Spleen (tissue), 7 donors: ENCODE measurements around the gene KLHL2.

Source experiments
- CTCF ChIP-seq, 11 experiments: fragments of 200-600 bp in 7 of 11; fragments of 450-650 bp in 4 of 11; sonication (generic) in 4 of 11; IDR thresholded peaks in 8 of 11; conservative IDR thresholded peaks in 3 of 11; 1 replicate in 7 of 11; 2 replicates in 4 of 11; pipeline versions ENCODE4 v1.4.0 to v1.8.0; 2016 to 2021; ENCODE audit warnings: antibody characterized with exemption in 11 of 11, inconsistent platforms in 4 of 11, mild to moderate bottlenecking in 1 of 11
- POLR2A ChIP-seq, 3 donors: fragments of 450-650 bp; IDR thresholded peaks; one replicate each; pipeline ENCODE4 v1.5.1; 2017; ENCODE audit warnings: antibody characterized with exemption in 3 of 3, mild to moderate bottlenecking in 1 of 3
- POLR2AphosphoS5 ChIP-seq, 3 donors: sonication (generic); formaldehyde crosslinking; IDR thresholded peaks; one replicate each; pipeline ENCODE4 v1.5.1; 2017; ENCODE audit warnings: antibody characterized with exemption in 3 of 3
- donor health status: DM: no; HTN: no; CAD: no; lungs with moderate emphysema.
- donor health status: DM: no; HTN: no; CAD: no.
- donor health status: DM: no; HTN: no; CAD: no.

GRCh38 chr4:165192500-165192898 is 14.9 kb upstream of the KLHL2 start:
- no peak for TF ChIP-seq CTCF (IDR thresholded peaks at IDR 0.05 in 8 of 11, conservative IDR thresholded peaks at IDR 0.05 in 3 of 11)
- TF ChIP-seq POLR2AphosphoS5 (IDR thresholded peaks at IDR 0.05): no peak
- TF ChIP-seq POLR2A (IDR thresholded peaks at IDR 0.05): no peak
